ENCODE measurements around the gene MTG1. TPM values are rescaled to one million over a fixed set of nuclear protein-coding genes. Genes with fewer than 3 reads are reported as not detected.
A peak's percentile ranks its signal among the peaks of the same experiment; 100 is the strongest.
"Not testable (repeated sequence)": the region's sequence is repeated elsewhere in the genome, so short reads cannot be mapped to it uniquely, and the experiment has no call there.

MTG1 gene
- total RNA-seq, 1 donor from 2014 or later: 64.9 TPM

- no peaks in the 10 kb centered on the region for H3K9me3 Mint-ChIP-seq
- DNase-seq (ENCODE audit: low spot score): no peak
- intact Hi-C loops (cut with micrococcal nuclease): no loop called here
- H3K4me1 Mint-ChIP-seq (ENCODE audit: low read depth): peaks cover 38% of the 10 kb centered on the region
- peaks cover 53% of the 10 kb centered on the region for H3K36me3 Mint-ChIP-seq (ENCODE audit: low read depth)
- no peaks in the 10 kb centered on the region for H3K27me3 Mint-ChIP-seq (ENCODE audit: insufficient read depth)
- peak overlapping the region; percentile 70 for H3K27ac Mint-ChIP-seq
- peak overlapping the region; percentile 47 for H3K4me3 Mint-ChIP-seq
These were observed 6.9 kb downstream of the MTG1 start for GRCh38 chr10:133400624-133401424.

- DNase-seq (ENCODE audit: low spot score): no peak
- no peaks in the 10 kb centered on the region for H3K9me3 Mint-ChIP-seq
- intact Hi-C loops (cut with micrococcal nuclease): no loop called here
- H3K4me3 Mint-ChIP-seq: no peak overlapping the region
- peaks cover 43% of the 10 kb centered on the region for H3K4me1 Mint-ChIP-seq (ENCODE audit: low read depth)
- peak overlapping the region; percentile 70 for H3K27ac Mint-ChIP-seq
- H3K36me3 Mint-ChIP-seq (ENCODE audit: low read depth): peaks cover 57% of the 10 kb centered on the region
- no peaks in the 10 kb centered on the region for H3K27me3 Mint-ChIP-seq (ENCODE audit: insufficient read depth)
These were observed 7.5 kb downstream of the MTG1 start for GRCh38 chr10:133401500-133401899.

DNA sequence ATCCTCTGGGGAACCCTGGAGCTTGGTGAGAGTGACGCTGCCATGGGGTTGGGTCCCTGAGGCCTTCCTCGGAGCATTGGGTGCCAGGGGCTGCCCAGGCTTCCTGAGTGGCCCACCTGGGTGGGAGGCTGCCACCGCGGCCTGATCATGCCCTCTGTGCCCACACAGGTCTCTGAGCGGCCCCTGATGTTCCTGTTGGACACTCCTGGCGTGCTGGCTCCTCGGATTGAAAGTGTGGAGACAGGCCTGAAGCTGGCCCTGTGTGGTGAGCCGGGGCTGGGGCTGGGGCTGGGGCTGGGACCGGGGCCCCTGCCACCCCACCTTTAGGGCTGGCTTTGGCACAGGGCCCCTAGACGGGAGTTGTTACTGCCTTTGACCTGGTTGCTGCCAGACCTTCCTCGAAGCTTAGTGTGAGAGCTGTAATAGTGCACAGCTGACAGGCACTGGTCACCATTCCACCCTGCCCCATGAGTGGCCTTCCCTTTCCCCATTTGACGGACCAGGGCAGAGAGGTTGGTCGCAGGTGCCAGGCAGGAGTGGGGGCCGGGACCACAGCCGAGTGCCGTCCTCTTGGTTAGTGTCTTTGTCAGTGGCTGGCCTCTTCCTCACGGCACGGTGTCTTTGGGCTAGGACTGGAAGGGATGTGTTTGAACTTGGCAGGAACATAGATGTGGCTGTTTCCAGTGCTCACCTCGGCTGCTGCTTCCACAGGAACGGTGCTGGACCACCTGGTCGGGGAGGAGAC lies 8.2 kb downstream of the MTG1 start:
- no peak for DNase-seq (ENCODE audit: low spot score)
- peaks cover 47% of the 10 kb centered on the region for H3K4me1 Mint-ChIP-seq (ENCODE audit: low read depth)
- peaks cover 57% of the 10 kb centered on the region for H3K36me3 Mint-ChIP-seq (ENCODE audit: low read depth)
- H3K4me3 Mint-ChIP-seq: no peak overlapping the region
- H3K9me3 Mint-ChIP-seq: no peaks in the 10 kb centered on the region
- no peaks in the 10 kb centered on the region for H3K27me3 Mint-ChIP-seq (ENCODE audit: insufficient read depth)
- intact Hi-C loops (cut with micrococcal nuclease): no loop called here
- peak overlapping the region; percentile 40 for H3K27ac Mint-ChIP-seq

GRCh38 chr10:133403359-133403758 lies 9.4 kb downstream of the MTG1 start:
- H3K4me3 Mint-ChIP-seq: no peak overlapping the region
- DNase-seq (ENCODE audit: low spot score): no peak
- no peaks in the 10 kb centered on the region for H3K27me3 Mint-ChIP-seq (ENCODE audit: insufficient read depth)
- intact Hi-C loops (cut with micrococcal nuclease): no loop called here
- peaks cover 47% of the 10 kb centered on the region for H3K4me1 Mint-ChIP-seq (ENCODE audit: low read depth)
- no peak overlapping the region for H3K27ac Mint-ChIP-seq
- H3K9me3 Mint-ChIP-seq: peaks cover 4% of the 10 kb centered on the region
- peaks cover 61% of the 10 kb centered on the region for H3K36me3 Mint-ChIP-seq (ENCODE audit: low read depth)

GRCh38 chr10:133403784-133404183 lies 9.8 kb downstream of the MTG1 start:
- H3K27ac Mint-ChIP-seq: no peak overlapping the region
- no peaks in the 10 kb centered on the region for H3K27me3 Mint-ChIP-seq (ENCODE audit: insufficient read depth)
- H3K36me3 Mint-ChIP-seq (ENCODE audit: low read depth): peaks cover 63% of the 10 kb centered on the region
- H3K4me1 Mint-ChIP-seq (ENCODE audit: low read depth): peaks cover 47% of the 10 kb centered on the region
- intact Hi-C loops (cut with micrococcal nuclease): no loop called here
- H3K9me3 Mint-ChIP-seq: peaks cover 9% of the 10 kb centered on the region
- DNase-seq (ENCODE audit: low spot score): no peak
- H3K4me3 Mint-ChIP-seq: no peak overlapping the region

DNA sequence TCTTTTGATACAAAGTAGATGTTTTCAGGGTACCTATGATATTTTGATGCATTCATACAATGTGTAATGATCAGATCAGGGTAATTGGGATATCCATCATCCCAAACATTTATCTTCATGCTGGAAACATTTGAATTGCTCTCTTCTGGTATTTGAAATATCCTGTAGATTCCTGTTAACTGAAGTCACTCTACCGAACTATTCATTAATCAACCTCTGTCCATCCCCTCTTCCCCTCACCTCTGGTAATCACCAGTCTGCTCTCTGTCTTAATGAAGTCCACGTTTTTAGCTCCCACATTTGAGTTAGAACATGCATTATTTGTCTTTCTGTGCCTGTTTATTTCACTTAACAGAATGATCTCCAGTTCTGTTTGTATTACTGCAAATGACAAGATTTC lies 11.3 kb downstream of the MTG1 start:
- peaks cover 21% of the 10 kb centered on the region for H3K9me3 Mint-ChIP-seq
- intact Hi-C loops (cut with micrococcal nuclease): no loop called here
- H3K4me3 Mint-ChIP-seq: no peak overlapping the region
- no peak for DNase-seq (ENCODE audit: low spot score)
- H3K4me1 Mint-ChIP-seq (ENCODE audit: low read depth): peaks cover 47% of the 10 kb centered on the region
- no peak overlapping the region for H3K27ac Mint-ChIP-seq
- H3K36me3 Mint-ChIP-seq (ENCODE audit: low read depth): peaks cover 71% of the 10 kb centered on the region
- no peaks in the 10 kb centered on the region for H3K27me3 Mint-ChIP-seq (ENCODE audit: insufficient read depth)

DNA sequence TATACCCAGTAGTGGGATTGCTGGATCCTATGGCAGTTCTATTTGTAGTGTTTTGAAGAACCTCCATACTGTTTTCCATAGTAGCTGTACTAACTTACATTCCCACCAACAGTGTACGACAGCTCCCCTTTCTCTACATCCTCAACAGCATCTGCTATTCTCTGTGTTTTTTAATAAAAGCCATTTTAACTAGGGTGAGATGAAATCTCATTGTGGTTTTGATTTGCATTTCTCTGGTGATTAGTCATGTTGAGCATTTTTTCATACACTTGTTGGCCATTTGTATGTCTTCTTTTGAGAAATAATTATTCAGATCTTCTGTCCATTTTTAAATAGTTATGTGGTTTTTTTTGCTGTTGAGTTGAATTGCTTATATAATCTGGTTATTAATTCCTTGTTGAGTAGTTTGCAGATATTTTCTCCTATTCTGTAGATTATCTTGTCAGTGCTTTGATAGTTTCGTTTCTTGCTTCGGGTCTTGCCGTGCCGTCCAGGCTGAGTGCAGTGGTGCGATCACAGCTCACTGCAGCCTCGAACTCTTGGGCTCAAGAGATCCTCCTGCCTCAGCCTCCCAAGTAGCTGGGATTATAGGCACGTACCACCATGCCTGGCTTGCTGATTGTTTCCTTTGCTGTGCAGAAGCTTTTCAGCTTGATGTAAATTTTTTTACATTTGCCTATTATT lies 12.0 kb downstream of the MTG1 start:
- Mint-ChIP-seq H3K36me3 (ENCODE audit: low read depth) (peaks cover 74% of the 10 kb centered on the region), H3K4me3 (no peak overlapping the region), H3K9me3 (peaks cover 28% of the 10 kb centered on the region), H3K27me3 (ENCODE audit: insufficient read depth) (no peaks in the 10 kb centered on the region), H3K27ac (no peak overlapping the region), H3K4me1 (ENCODE audit: low read depth) (peaks cover 40% of the 10 kb centered on the region)
- intact Hi-C loops (cut with micrococcal nuclease): no loop called here
- DNase-seq (ENCODE audit: low spot score): no peak

DNA sequence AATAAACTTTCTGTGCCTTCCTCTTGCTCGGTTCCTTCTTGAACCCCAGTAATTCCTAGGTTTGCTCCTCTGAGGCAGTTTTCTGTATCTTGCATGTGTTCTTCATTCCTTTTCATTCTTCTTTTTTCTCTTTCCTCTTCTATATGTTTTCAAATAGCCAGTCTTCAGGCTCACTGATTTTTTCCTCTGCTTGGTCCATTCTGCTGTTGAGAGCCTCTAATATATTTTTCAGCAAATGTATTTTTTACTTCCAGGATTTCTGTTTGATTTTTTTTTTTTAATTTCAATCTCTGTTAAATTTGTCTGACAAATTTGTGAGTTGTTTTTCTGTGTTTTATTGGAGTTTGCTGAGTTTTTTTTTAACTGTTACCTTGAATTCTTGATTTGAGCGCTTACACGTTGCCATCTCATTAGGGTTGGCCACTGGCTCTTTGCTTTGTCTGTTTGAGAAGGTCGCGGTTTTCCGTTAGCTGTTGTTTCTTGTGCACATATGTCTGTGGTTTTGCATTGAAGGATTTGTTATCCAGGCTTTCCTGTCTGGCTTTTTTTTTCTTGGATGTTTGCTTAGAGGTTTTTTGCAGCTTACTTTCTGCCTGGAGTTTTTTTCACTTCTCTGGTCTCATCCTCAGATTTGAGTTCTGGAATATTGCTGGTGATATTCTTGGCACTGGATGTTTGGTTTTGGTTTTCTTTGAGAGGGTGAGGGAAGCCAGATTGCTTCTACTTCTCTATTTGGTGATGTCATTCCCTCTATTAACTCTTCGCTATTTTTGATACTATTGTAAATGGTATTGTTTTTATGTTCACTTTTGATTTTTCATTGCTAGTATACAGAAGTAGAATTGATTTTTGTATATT lies 17.8 kb downstream of the MTG1 start:
- intact Hi-C loops (cut with micrococcal nuclease): no loop called here
- Mint-ChIP-seq H3K4me1 (ENCODE audit: low read depth) (peaks cover 4% of the 10 kb centered on the region), H3K9me3 (peaks cover 53% of the 10 kb centered on the region), H3K27ac (no peak overlapping the region), H3K36me3 (ENCODE audit: low read depth) (peaks cover 80% of the 10 kb centered on the region), H3K4me3 (no peak overlapping the region), H3K27me3 (ENCODE audit: insufficient read depth) (no peaks in the 10 kb centered on the region)
- no peak for DNase-seq (ENCODE audit: low spot score)

GRCh38 chr10:133412381-133412711 lies 18.4 kb downstream of the MTG1 start:
- no peak overlapping the region for H3K4me3 Mint-ChIP-seq
- no peaks in the 10 kb centered on the region for H3K4me1 Mint-ChIP-seq (ENCODE audit: low read depth)
- peaks cover 53% of the 10 kb centered on the region for H3K9me3 Mint-ChIP-seq
- intact Hi-C loops (cut with micrococcal nuclease): no loop called here
- H3K27ac Mint-ChIP-seq: no peak overlapping the region
- no peaks in the 10 kb centered on the region for H3K27me3 Mint-ChIP-seq (ENCODE audit: insufficient read depth)
- no peak for DNase-seq (ENCODE audit: low spot score)
- H3K36me3 Mint-ChIP-seq (ENCODE audit: low read depth): peaks cover 74% of the 10 kb centered on the region

DNA sequence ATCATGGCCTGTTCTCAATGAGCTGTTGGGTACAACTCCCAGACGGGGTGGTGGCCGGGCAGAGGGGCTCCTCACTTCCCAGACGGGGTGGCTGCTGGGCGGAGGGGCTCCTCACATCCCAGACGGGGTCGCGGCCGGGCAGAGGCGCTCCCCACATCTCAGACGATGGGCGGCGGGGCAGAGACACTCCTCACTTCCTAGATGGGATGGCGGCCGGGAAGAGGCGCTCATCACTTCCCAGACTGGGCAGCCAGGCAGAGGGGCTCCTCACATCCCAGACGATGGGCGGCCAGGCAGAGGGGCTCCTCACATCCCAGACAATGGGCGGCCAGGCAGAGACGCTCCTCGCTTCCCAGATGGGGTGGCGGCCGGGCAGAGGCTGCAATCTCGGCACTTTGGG lies 20.4 kb downstream of the MTG1 start:
- H3K4me1 Mint-ChIP-seq (ENCODE audit: low read depth); intact Hi-C loops (cut with micrococcal nuclease); H3K27ac Mint-ChIP-seq; H3K27me3 Mint-ChIP-seq (ENCODE audit: insufficient read depth); DNase-seq (ENCODE audit: low spot score); H3K4me3 Mint-ChIP-seq: not testable (repeated sequence)
- peaks cover 60% of the 10 kb centered on the region for H3K36me3 Mint-ChIP-seq (ENCODE audit: low read depth)
- peaks cover 39% of the 10 kb centered on the region for H3K9me3 Mint-ChIP-seq

GRCh38 chr10:133415752-133416151 lies 21.8 kb downstream of the MTG1 start:
- Mint-ChIP-seq H3K4me1 (ENCODE audit: low read depth) (no peaks in the 10 kb centered on the region), H3K27ac (no peak overlapping the region), H3K27me3 (ENCODE audit: insufficient read depth) (no peaks in the 10 kb centered on the region), H3K9me3 (peaks cover 27% of the 10 kb centered on the region), H3K36me3 (ENCODE audit: low read depth) (peaks cover 50% of the 10 kb centered on the region), H3K4me3 (no peak overlapping the region)
- intact Hi-C loops (cut with micrococcal nuclease): no loop called here
- DNase-seq (ENCODE audit: low spot score): no peak

GRCh38 chr10:133418289-133418993 lies 24.5 kb downstream of the MTG1 start:
- Mint-ChIP-seq H3K36me3 (ENCODE audit: low read depth) (peaks cover 24% of the 10 kb centered on the region), H3K9me3 (peaks cover 8% of the 10 kb centered on the region), H3K27ac (no peak overlapping the region), H3K27me3 (ENCODE audit: insufficient read depth) (peaks cover 8% of the 10 kb centered on the region), H3K4me3 (no peak overlapping the region), H3K4me1 (ENCODE audit: low read depth) (no peaks in the 10 kb centered on the region)
- DNase-seq (ENCODE audit: low spot score): no peak
- intact Hi-C loops (cut with micrococcal nuclease): no loop called here
